Activated T-cell treated with anti-CD3 and anti-CD28 coated beads, Interleukin-2, amount 50 U/mL, for 48 hours (primary cell): ENCODE results near the gene CACNA1D.
"Not testable (repeated sequence)": the region's sequence is repeated elsewhere in the genome, so short reads cannot be mapped to it uniquely, and the experiment has no call there.

Source experiments
- DNase-seq, 2 experiments: peaks; one replicate each; pipeline ENCODE4 v3.0.0-alpha.2; 2020

The CACNA1D gene

GRCh38 chr3:53617893-53618523, 123.6 kb downstream of the CACNA1D start:
- DNase-seq, result no peak

- no peak for DNase-seq
Measured at GRCh38 chr3:53618524-53618906, 124.1 kb downstream of the CACNA1D start.

- no peak for DNase-seq
Measured at GRCh38 chr3:53618936-53619335, 124.5 kb downstream of the CACNA1D start.

- no peak for DNase-seq
Measured at GRCh38 chr3:53624061-53624857, 129.8 kb downstream of the CACNA1D start.

DNA sequence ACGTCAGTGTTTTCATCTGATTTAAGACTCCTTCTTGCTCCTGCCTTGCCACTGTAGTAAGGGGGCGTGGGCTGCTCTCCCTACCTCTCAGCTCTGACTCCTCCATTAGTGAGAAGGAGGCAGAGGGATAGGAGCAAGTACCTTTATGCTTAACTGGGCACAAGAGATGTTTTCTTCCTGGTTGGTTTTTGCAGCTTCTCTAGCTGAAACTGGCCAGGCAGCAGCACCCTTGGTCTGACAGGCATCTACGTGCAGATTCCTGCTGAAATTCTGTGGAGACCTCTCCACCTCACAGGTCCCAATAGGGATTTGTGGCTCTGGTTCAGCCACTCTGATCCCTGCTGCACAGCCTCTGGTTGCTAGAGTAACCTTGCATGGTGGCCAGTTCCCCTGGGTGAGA, 132.5 kb downstream of the CACNA1D start:
- DNase-seq, result no peak

- no peak for DNase-seq
Measured at GRCh38 chr3:53628536-53629401, 134.4 kb downstream of the CACNA1D start.

DNA sequence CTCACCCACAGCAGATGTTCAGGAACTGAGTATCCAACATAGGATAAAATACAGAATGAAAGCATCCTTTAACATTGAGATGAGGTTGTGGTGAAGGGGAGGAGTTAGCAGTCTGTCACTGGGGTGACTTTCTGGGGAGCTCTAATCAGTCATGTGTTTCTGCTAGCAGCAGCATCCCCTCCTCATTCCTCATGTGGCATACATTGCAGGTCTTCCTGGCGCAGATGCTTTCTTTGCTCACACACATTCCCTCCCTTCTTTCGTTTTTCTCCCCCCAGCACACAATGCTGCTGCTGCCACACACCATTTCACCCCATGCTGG, 135.0 kb downstream of the CACNA1D start:
- DNase-seq, result no peak

- DNase-seq, result no peak
Measured at GRCh38 chr3:53630547-53630946, 136.1 kb downstream of the CACNA1D start.

DNA sequence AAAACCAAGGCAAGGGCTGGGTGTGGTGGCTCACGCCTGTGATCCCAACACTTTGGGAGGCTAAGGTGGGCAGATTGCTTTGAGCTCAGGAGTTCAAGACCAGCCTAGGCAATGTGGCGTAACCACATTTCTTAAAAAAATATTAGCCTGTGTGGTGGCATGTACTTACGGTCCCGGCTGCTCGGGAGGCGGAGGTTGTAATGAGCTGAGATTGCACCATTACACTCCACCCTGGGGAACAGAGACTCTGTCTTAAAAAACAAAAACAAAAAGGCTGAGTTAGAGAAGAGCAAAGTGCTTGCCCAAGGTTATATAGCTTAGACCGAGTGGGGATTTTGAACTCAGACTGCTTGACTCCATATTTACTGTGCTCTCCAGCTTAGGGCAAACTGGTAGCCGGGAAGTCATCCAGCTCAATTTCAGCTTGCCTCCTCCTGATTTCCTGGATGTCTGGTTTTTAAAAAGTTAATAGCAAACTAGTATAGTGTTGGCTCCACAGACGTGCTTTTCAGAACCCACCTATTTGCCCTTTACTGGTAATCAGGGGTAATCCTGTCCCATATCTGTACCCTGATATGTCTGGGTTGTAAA, 138.9 kb downstream of the CACNA1D start:
- DNase-seq, result no peak

GRCh38 chr3:53635041-53635440, 140.6 kb downstream of the CACNA1D start:
- DNase-seq, result no peak

DNA sequence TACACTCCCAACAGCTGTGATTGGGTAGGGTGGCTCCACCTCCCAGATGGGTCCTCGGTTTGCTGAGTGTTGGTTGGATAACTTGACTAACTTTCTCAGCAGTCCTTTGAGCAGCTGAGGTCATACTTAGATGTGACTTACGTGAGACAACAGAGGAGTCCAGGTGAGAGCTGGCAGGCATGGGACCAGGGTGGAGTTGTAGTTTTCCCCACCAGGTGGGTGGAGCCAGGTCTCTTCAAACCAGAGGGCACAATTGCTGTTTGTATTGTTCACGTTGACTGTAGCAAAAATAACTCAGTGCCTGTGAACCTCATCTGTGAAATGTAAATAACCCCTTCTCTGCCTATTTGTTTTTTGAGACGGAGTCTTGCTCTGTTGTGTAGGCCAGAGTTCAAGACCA, 144.4 kb downstream of the CACNA1D start:
- DNase-seq, result not testable (repeated sequence)

DNA sequence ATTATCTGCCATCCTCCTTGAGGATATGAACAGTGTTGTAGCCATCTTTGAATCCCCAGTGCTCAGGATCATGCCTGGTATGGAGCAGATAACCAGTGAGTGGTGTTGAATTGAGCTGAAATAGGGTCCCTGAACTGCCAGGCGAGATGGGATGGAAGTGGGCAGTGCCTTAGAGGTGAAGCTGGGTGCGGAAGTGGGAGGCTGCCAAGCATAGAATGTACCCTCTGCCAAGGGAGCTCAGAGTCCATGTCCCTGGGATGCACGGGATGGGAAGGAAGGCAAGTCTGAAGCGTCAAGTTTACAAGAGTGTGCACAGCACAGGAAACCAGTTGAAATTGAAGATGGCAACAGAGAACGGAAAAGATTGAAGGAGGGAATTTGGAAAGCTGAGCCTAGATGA, 147.0 kb downstream of the CACNA1D start:
- DNase-seq, result no peak

DNA sequence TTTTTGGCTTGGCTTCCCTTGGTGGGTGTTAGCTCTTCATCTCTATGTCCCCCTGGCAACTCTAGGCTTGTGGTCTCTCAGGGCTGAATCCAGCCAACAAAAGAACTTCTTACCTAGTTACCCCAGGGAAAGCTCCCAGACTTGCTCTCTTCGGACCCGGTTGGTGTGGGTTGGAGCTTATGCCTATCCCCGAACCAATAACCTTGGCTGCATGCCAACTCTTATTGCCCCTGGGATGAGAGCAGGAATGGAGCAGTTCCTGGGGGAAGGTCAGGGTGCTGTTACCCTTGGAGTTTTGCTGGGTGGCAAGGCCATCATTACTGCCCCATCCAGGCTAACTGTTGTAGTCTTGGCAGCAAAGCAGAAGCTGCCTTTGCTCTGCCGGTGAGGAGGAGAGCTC, 147.8 kb downstream of the CACNA1D start:
- no peak for DNase-seq

- no peak for DNase-seq
Measured at GRCh38 chr3:53643757-53644156, 149.3 kb downstream of the CACNA1D start.

- no peak for DNase-seq
Measured at GRCh38 chr3:53645754-53646153, 151.3 kb downstream of the CACNA1D start.

- DNase-seq, result no peak
Measured at GRCh38 chr3:53646723-53647122, 152.3 kb downstream of the CACNA1D start.

DNA sequence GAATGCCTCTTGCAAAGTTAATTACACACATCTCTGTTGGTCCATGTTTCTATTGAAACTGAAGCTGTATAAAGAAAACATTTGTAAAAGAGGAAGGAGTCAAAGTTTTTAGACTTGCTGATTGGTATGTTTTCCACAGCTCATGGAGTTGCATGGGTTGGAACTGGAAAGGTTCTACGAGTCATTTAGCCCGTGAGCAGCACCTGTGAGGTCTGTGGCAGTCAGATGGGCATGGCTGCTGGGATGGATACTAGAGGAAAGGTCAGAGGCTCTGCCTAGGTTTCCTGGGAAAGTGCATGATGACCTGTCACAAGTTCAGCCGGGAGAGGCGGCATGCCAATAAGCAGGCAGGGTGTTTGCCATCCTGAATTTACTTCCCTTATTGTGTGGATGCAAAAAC, 155.4 kb downstream of the CACNA1D start:
- DNase-seq, result no peak

- DNase-seq, result peak; percentile 24
Measured at GRCh38 chr3:53650424-53650823, 156.0 kb downstream of the CACNA1D start.

DNA sequence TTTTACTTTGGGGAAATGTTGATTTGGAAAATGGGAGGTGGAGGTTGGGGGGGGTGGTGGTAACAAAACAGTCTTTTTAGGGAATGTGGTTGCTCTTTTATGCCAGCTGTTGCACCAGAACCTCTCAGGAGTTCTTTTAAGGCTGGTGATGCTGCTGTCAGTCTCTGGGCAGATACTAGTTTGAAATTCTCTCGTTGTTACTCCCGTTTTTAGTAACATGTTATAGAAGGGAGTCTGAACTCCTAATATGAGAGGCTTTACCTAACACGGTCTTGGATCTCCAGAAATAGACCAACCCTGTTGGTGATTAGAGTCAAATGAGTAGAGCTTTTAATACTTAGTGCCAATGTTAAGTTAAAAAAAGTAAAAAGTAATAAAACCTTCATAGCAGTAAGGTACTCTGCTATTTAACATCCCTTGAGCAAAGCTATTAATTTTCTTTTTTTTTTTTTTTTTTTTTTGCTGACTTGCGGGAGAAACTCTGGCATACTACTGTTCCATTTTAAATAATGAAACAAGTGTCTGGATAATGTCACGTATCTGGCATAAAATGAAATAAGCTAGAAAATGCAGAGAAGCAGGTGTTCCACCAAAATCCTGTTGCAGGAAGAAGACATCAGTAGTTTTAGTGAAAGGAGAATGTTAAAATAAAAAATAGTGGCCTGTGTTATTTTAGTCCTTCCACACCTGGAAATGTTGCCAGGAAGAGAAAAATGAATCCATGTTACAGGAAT, 156.7 kb downstream of the CACNA1D start:
- no peak for DNase-seq

DNA sequence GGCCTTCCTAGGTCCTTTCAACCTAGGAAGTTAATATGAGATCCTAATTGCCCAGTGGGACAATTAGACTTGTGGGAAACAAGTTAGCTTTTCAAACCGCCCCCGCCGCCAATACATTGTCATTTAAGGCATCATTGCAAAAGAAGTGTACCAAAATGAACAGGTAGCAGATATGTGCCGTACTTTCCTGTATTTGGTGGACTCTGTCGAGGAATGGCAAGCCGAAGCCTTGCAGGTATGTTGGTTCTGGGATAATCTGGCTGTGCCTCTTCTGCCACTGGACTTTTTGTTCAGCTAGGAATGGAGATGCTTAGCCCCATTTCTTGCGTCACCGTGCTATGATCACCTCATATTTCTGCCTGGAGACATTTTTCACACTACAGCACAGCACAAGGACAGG, 157.5 kb downstream of the CACNA1D start:
- no peak for DNase-seq

- no peak for DNase-seq
Measured at GRCh38 chr3:53657651-53658050, 163.2 kb downstream of the CACNA1D start.

DNA sequence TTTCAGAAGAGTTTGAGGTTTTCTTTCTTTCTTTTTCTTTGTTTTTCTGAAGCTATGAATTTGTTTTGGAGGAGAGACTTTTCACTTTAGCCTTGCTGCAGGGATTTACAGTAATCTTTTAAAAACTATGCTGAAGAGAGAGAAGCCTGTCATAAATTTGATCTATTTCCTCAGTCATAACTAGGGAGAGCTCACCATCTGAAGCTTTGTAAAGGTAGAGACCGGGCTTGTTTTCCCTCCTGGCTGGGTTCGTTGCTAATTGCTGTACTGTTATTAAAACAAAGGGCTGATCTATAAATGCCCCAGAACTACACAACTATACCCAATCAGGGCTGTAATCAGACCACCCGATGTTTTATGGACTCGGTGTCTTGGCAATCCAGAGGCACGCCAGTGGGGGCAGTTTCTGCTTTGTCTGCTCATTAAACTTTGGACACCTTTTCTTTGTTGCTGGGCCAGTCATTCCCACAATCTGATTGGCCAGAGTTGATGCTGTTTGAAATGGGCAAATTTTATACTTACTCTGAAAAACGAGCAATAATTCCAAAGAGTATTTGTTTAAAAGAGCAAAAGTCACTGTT, 164.3 kb downstream of the CACNA1D start:
- DNase-seq, result no peak
